Measurements from ENCODE around the gene GIPC3. TPM values are rescaled to one million over a fixed set of nuclear protein-coding genes. Genes with fewer than 3 reads are reported as not detected.

Gene GIPC3
- total RNA-seq, 1 experiment from 2014 or later: not detected

DNA sequence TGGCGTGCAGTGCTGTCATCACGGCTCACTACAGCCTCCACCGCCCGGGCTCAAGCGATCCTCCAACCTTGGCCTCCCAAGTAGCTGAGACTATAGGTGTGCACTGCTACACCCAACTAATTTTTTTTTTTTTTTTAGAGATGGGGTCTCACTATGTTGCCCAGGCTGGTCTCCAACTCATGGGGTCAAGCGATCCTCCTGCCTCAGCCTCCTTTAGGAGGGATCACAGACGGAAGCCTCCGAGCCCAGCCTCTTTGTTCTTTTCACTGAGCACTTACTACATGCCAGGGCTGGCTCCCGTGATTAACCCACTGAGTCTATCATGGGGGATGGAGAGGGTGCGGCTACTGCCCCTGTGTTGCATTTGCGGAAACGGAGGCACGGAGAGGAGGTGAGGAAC is 54.2 kb downstream of the GIPC3 start:
- Mint-ChIP-seq H3K4me1 (ENCODE audit: insufficient read depth, unreplicated experiment) (no peaks in the 10 kb centered on the region), H3K27me3 (ENCODE audit: insufficient read depth, unreplicated experiment) (no peaks in the 10 kb centered on the region), H3K36me3 (ENCODE audit: insufficient read depth, unreplicated experiment) (peaks cover 9% of the 10 kb centered on the region), H3K9me3 (ENCODE audit: unreplicated experiment) (no peaks in the 10 kb centered on the region), H3K4me3 (ENCODE audit: unreplicated experiment) (no peak overlapping the region), H3K27ac (ENCODE audit: low read depth, unreplicated experiment) (no peak overlapping the region)
- intact Hi-C loops (cut with micrococcal nuclease): no loop called here
- CTCF ChIA-PET: interaction anchor here (0.7 kb wide), 1 partner anchor 17 kb away, joined by 3 read pairs; no protein-coding TSS in a partner anchor
- POLR2A ChIA-PET: no interaction called here
- no peak for DNase-seq (ENCODE audit: unreplicated experiment)
- BruUV-seq (replicated peaks): no TSS peak
- TF ChIP-seq, protein P1, sequence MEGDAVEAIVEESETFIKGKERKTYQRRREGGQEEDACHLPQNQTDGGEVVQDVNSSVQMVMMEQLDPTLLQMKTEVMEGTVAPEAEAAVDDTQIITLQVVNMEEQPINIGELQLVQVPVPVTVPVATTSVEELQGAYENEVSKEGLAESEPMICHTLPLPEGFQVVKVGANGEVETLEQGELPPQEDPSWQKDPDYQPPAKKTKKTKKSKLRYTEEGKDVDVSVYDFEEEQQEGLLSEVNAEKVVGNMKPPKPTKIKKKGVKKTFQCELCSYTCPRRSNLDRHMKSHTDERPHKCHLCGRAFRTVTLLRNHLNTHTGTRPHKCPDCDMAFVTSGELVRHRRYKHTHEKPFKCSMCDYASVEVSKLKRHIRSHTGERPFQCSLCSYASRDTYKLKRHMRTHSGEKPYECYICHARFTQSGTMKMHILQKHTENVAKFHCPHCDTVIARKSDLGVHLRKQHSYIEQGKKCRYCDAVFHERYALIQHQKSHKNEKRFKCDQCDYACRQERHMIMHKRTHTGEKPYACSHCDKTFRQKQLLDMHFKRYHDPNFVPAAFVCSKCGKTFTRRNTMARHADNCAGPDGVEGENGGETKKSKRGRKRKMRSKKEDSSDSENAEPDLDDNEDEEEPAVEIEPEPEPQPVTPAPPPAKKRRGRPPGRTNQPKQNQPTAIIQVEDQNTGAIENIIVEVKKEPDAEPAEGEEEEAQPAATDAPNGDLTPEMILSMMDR (IDR thresholded peaks at IDR 0.05; ENCODE audit: unreplicated experiment): no peak

DNA sequence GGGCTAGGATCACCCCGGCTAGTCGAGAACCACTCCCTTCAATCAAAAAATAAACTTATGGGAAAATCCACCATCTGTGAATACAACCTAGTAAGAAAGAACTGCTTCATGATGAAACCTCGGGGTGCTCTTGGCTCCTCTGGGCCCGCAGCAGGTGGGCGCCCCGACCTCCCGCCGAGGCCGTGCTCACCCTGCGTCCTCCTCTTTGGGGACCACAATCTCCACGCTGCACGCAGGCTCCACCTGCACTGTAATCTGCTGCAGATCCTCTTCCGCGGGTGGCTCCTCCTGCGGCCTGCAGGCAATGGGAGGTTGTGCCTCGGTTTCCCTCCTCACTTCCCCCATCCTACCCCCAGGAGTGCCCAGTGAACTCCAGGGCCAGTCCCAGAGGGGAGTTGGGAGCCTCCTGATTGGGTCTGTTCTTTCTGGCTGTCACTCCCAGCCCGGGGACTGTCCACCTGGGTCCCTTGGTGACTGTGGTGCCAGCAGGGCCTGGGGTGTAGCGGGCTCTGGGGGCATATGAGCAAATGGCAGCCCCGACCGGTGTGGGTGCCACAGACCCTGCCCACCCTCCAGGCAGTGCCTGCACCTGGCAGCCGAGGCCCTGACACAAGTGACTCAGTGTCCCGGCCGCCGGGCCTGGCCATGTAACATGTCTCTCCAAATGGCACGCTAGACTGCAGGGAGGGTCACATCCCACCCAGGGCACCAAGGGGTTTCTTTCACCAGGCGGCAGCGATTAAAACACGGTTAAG is 56.4 kb downstream of the GIPC3 start:
- Mint-ChIP-seq H3K27ac (ENCODE audit: low read depth, unreplicated experiment) (no peak overlapping the region), H3K27me3 (ENCODE audit: insufficient read depth, unreplicated experiment) (no peaks in the 10 kb centered on the region), H3K9me3 (ENCODE audit: unreplicated experiment) (no peaks in the 10 kb centered on the region), H3K4me1 (ENCODE audit: insufficient read depth, unreplicated experiment) (no peaks in the 10 kb centered on the region), H3K4me3 (ENCODE audit: unreplicated experiment) (no peak overlapping the region), H3K36me3 (ENCODE audit: insufficient read depth, unreplicated experiment) (peaks cover 19% of the 10 kb centered on the region)
- ChIA-PET POLR2A (no interaction called here), CTCF (no interaction called here)
- intact Hi-C loops (cut with micrococcal nuclease): no loop called here
- TF ChIP-seq, protein P1 (IDR thresholded peaks at IDR 0.05; ENCODE audit: unreplicated experiment): no peak
- no peak for DNase-seq (ENCODE audit: unreplicated experiment)
- no TSS peak for BruUV-seq (replicated peaks)

DNA sequence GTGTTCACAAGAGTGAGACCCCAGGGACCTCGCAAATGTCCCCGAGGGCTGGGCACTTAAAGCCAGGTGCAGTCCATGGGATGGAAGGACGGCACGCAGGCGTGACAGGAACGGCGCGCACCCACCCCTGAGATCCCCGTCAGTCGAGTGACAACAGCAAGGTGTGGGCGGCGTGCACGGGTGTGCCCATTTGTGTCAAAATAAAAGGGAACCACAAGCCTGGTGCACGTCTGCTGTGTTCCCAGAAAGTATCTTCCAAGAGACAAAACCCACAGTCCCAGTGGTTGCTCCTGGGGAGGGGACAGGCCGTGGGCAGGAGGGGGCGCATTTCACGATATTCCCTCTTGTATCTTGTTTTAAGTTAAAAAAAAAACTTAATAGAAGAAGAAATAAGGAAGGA is 57.0 kb downstream of the GIPC3 start:
- Mint-ChIP-seq H3K9me3 (ENCODE audit: unreplicated experiment) (no peaks in the 10 kb centered on the region), H3K27me3 (ENCODE audit: insufficient read depth, unreplicated experiment) (no peaks in the 10 kb centered on the region), H3K4me1 (ENCODE audit: insufficient read depth, unreplicated experiment) (no peaks in the 10 kb centered on the region), H3K36me3 (ENCODE audit: insufficient read depth, unreplicated experiment) (peaks cover 19% of the 10 kb centered on the region), H3K27ac (ENCODE audit: low read depth, unreplicated experiment) (no peak overlapping the region), H3K4me3 (ENCODE audit: unreplicated experiment) (no peak overlapping the region)
- no peak for DNase-seq (ENCODE audit: unreplicated experiment)
- CTCF ChIA-PET: no interaction called here
- intact Hi-C loops (cut with micrococcal nuclease): no loop called here
- TF ChIP-seq, protein P1 (IDR thresholded peaks at IDR 0.05; ENCODE audit: unreplicated experiment): no peak
- BruUV-seq (replicated peaks): no TSS peak
- POLR2A ChIA-PET: no interaction called here

Other genes starting within 250 kb of the GIPC3 start
- 83.4 and 85.5 TPM in 2 replicates for gene NFIC, start 218.9 kb upstream of the GIPC3 start, total RNA-seq (2022)
- not detected in 2 replicates for gene SMIM24, start 105.0 kb upstream of the GIPC3 start, total RNA-seq (2022)
- gene SMIM44, start 102.0 kb upstream of the GIPC3 start, total RNA-seq (2022): not detected in 2 replicates
- gene DOHH, start 84.8 kb upstream of the GIPC3 start, total RNA-seq (2022): 14.9 and 16.3 TPM in 2 replicates
- gene FZR1, start 79.2 kb upstream of the GIPC3 start, total RNA-seq (2022): 46.4 and 48.9 TPM in 2 replicates
- gene TEKTIP1, start 46.3 kb upstream of the GIPC3 start, total RNA-seq (2022): 0.49 and 1.0 TPM in 2 replicates
- gene MFSD12, start 27.9 kb upstream of the GIPC3 start, total RNA-seq (2022): 77.5 and 79.4 TPM in 2 replicates
- 54.7 and 64.7 TPM in 2 replicates for gene HMG20B, start 12.5 kb upstream of the GIPC3 start, total RNA-seq (2022)
- gene TBXA2R, start 21.4 kb downstream of the GIPC3 start, total RNA-seq (2022): not detected in 2 replicates
- 24.7 and 25.1 TPM in 2 replicates for gene CACTIN, start 41.3 kb downstream of the GIPC3 start, total RNA-seq (2022)
- gene PIP5K1C, start 115.0 kb downstream of the GIPC3 start, total RNA-seq (2022): 13.3 and 15.8 TPM in 2 replicates
- gene TJP3, start 122.9 kb downstream of the GIPC3 start, total RNA-seq (2022): 0.69 and 1.6 TPM in 2 replicates
- 22.9 and 27.6 TPM in 2 replicates for gene APBA3, start 176.2 kb downstream of the GIPC3 start, total RNA-seq (2022)
- gene MRPL54, start 177.2 kb downstream of the GIPC3 start, total RNA-seq (2022): 85.0 and 85.7 TPM in 2 replicates
- not detected in 2 replicates for gene RAX2, start 186.8 kb downstream of the GIPC3 start, total RNA-seq (2022)
- gene MATK, start 200.9 kb downstream of the GIPC3 start, total RNA-seq (2022): not detected in 2 replicates

Data from MCF 10A (cell line).